ENCODE data around the gene SBF2. TPM values are rescaled to one million over a fixed set of nuclear protein-coding genes. Genes with fewer than 3 reads are reported as not detected.

SBF2 gene
- total and polyA plus RNA-seq, 2 donors (not counting 3 experiments of a cell fraction or from before 2014, with no cell fraction given) = 15.4 to 42.4 TPM

GRCh38 chr11:9977554-9977953 lies 316.5 kb downstream of the SBF2 start:
- H3K4me1 ChIP-seq (ENCODE audit: control insufficient read depth, extremely low read depth, insufficient read depth, low read length) = peaks cover 29% of the 10 kb centered on the region
- DNase-seq (ENCODE audit: low read depth, low spot score) = peak; percentile 57
- H3K36me3 ChIP-seq (ENCODE audit: control insufficient read depth in 2 of 2, extremely low read depth in 1 of 2, insufficient read depth in 2 of 2, low read length in 2 of 2) = no peaks in the 10 kb centered on the region
- no peaks in the 10 kb centered on the region for H3K79me2 ChIP-seq (ENCODE audit: control insufficient read depth, insufficient read depth, low read length)
- no peaks in the 10 kb centered on the region for H3K9me3 ChIP-seq (replicated peaks; ENCODE audit: control insufficient read depth, insufficient read depth, low read length)
- no peaks in the 10 kb centered on the region for H3K9me1 ChIP-seq (replicated peaks; ENCODE audit: control insufficient read depth, extremely low read depth, insufficient read depth, low read length)
- dilution Hi-C loops (cut with MboI; ENCODE audit: extremely low pct_ligation_motif_present, low sequenced_read_pairs) (no loop called here), intact Hi-C loops (cut with micrococcal nuclease) (no loop called here)
- FAIRE-seq = no peak
- peak overlapping the region; percentile 79 for H3K4me2 ChIP-seq (ENCODE audit: insufficient read depth, low read length)
- no peak for TF ChIP-seq CTCF (IDR thresholded peaks at IDR 0.05; ENCODE audit: extremely low read depth in 1 of 2, insufficient read depth in 1 of 2, low read depth in 1 of 2, low read length in 2 of 2)
- peak; percentile 53 for TF ChIP-seq FOS (IDR thresholded peaks at IDR 0.05; ENCODE audit: borderline replicate concordance, insufficient read depth, low read length)
- TF ChIP-seq EZH2 (IDR thresholded peaks at IDR 0.05; ENCODE audit: borderline replicate concordance, low read depth, low read length, severe bottlenecking) = no peak
- no peak for TF ChIP-seq MAX (IDR thresholded peaks at IDR 0.05; ENCODE audit: insufficient read depth, insufficient read length)
- TF ChIP-seq MYC (IDR thresholded peaks at IDR 0.05; ENCODE audit: low read depth, low read length) = no peak
- no peak for TF ChIP-seq GATA2 (IDR thresholded peaks at IDR 0.05; ENCODE audit: insufficient read depth, insufficient read length, low read depth, low read length)
- TF ChIP-seq JUN (IDR thresholded peaks at IDR 0.05; ENCODE audit: borderline replicate concordance, insufficient read depth, insufficient read length, low read depth) = no peak
- TF ChIP-seq POLR2AphosphoS5 (IDR thresholded peaks at IDR 0.05; ENCODE audit: insufficient read depth, low read depth, low read length) = peak; percentile 31
- no peak for TF ChIP-seq POLR2A (IDR thresholded peaks at IDR 0.05; ENCODE audit: low read depth, low read length)
- H3K27ac ChIP-seq (ENCODE audit: insufficient read depth, low read depth, low read length) = peak overlapping the region; percentile 78
- H3K9ac ChIP-seq (replicated peaks; ENCODE audit: extremely low read depth, insufficient read depth, low read length) = no peak overlapping the region
- ChIA-PET CTCF (interaction anchor here (0.8 to 1.4 kb wide), 5 partner anchors 17 to 389 kb away, joined by 3 to 4 read pairs (median 3); no protein-coding TSS in a partner anchor), POLR2A (interaction anchor here (0.7 to 1.4 kb wide), 2 partner anchors 328 to 472 kb away, joined by 3 to 12 read pairs; partner anchors contain the start of gene ADM)
- no TSS peak for BruUV-seq (replicated peaks)
- H2AFZ ChIP-seq (ENCODE audit: low read depth, low read length) = peak overlapping the region; percentile 13
- H3K27me3 ChIP-seq (ENCODE audit: control insufficient read depth in 2 of 2, insufficient read depth in 2 of 2, low read length in 2 of 2) = no peaks in the 10 kb centered on the region
- no peaks in the 10 kb centered on the region for H4K20me1 ChIP-seq (replicated peaks; ENCODE audit: control insufficient read depth, extremely low read depth, insufficient read depth, low read length)
- H3K4me3 ChIP-seq (replicated peaks in 1 of 3; ENCODE audit: insufficient read depth in 1 of 3, low read depth in 1 of 3, low read length in 3 of 3) = peak overlapping the region in 1 of 3 experiments; percentile 32
